Tibial artery (tissue), 4 donors: ENCODE data around the gene FILIP1.

ENCODE experiments used
- DNase-seq, 2 donors: peaks; one replicate each; pipeline ENCODE4 v3.0.0-alpha.2; 2019
- H3K27ac ChIP-seq, 2 donors: fragments of 200-600 bp; sonication (generic) in 1 of 2; 1 replicate in 1 of 2; 2 replicates in 1 of 2; pipeline ENCODE4 v1.5.1; 2018 to 2019; ENCODE audit warnings: mild to moderate bottlenecking in 1 of 2
- H3K27me3 ChIP-seq, 2 donors: fragments of 200-600 bp; sonication (generic) in 1 of 2; one replicate each; pipeline versions ENCODE4 v1.5.1 to v1.6.0; 2016 to 2019
- H3K36me3 ChIP-seq, 3 donors: fragments of 200-600 bp; sonication (generic) in 2 of 3; one replicate each; pipeline ENCODE4 v1.5.1; 2016 to 2019; ENCODE audit warnings: mild to moderate bottlenecking in 2 of 3
- H3K4me1 ChIP-seq, 4 donors: fragments of 200-600 bp; sonication (generic) in 2 of 4; 1 replicate in 3 of 4; 2 replicates in 1 of 4; pipeline ENCODE4 v1.5.1; 2016 to 2019
- H3K4me3 ChIP-seq, 2 donors: fragments of 200-600 bp; sonication (generic) in 1 of 2; 1 replicate in 1 of 2; 2 replicates in 1 of 2; pipeline ENCODE4 v1.5.1; 2018 to 2019; ENCODE audit warnings: mild to moderate bottlenecking in 2 of 2
- H3K9me3 ChIP-seq, 3 donors: fragments of 200-600 bp; sonication (generic) in 1 of 3; one replicate each; pipeline ENCODE4 v1.5.1; 2016 to 2019
- intact Hi-C: fragments of 100-400 bp; cut with DNase I; formaldehyde crosslinking; loops from one replicate; pipeline ENCODE4 v1.15.0; 2023; ENCODE audit warnings: low total_unique reads
- TF ChIP-seq, protein P1 (sequence below), 2 experiments: fragments of 200-600 bp in 1 of 2; fragments of 450-650 bp in 1 of 2; IDR thresholded peaks; one replicate each; pipeline ENCODE4 v1.5.1; 2017 to 2019; ENCODE audit warnings: antibody characterized with exemption in 2 of 2, mild to moderate bottlenecking in 1 of 2, moderate library complexity in 1 of 2

Gene FILIP1

DNA sequence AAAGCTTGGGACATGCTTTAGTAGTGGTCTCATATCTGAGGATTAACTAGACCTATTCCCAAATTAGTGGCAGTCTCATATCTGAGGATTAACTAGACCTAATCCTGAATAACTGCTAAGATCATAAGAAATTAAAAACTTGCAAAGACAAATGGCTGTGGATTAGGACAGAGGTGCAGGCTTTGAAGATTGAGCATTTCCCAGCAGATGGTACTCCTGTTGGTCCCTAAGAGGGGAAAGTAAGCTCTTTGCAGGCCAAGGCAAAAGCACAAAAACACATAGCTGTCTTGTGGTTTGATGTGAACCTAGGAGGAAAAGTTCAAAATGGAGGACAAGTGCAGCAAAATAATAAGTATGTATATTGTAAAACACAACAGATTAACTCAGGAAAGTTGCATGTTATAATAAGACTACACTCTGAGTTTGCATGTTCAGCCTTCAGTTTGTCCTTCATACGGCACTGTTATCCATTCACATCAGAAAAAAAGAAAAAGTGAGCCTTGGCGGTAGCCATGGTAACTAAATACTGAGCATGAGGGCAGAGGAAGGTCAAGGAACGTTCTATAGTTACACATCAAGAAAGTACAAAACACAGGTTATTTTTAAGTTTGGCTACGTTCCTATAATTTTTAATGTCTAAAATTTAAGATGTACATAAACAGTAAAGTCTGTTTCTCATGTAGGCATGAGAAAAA lies 62.8 kb downstream of the FILIP1 start:
- DNase-seq: no peak
- Histone ChIP-seq H3K27ac (peak overlapping the region; percentile 74 to 78), H3K4me1 (peaks cover 0 to 56% (median 28%) of the 10 kb centered on the region in 4 donors), H3K27me3 (no peaks in the 10 kb centered on the region), H3K9me3 (no peaks in the 10 kb centered on the region), H3K36me3 (no peaks in the 10 kb centered on the region), H3K4me3 (no peak overlapping the region)
- TF ChIP-seq, protein P1, sequence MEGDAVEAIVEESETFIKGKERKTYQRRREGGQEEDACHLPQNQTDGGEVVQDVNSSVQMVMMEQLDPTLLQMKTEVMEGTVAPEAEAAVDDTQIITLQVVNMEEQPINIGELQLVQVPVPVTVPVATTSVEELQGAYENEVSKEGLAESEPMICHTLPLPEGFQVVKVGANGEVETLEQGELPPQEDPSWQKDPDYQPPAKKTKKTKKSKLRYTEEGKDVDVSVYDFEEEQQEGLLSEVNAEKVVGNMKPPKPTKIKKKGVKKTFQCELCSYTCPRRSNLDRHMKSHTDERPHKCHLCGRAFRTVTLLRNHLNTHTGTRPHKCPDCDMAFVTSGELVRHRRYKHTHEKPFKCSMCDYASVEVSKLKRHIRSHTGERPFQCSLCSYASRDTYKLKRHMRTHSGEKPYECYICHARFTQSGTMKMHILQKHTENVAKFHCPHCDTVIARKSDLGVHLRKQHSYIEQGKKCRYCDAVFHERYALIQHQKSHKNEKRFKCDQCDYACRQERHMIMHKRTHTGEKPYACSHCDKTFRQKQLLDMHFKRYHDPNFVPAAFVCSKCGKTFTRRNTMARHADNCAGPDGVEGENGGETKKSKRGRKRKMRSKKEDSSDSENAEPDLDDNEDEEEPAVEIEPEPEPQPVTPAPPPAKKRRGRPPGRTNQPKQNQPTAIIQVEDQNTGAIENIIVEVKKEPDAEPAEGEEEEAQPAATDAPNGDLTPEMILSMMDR (IDR thresholded peaks at IDR 0.05): no peak
- intact Hi-C loops: no loop called here

DNA sequence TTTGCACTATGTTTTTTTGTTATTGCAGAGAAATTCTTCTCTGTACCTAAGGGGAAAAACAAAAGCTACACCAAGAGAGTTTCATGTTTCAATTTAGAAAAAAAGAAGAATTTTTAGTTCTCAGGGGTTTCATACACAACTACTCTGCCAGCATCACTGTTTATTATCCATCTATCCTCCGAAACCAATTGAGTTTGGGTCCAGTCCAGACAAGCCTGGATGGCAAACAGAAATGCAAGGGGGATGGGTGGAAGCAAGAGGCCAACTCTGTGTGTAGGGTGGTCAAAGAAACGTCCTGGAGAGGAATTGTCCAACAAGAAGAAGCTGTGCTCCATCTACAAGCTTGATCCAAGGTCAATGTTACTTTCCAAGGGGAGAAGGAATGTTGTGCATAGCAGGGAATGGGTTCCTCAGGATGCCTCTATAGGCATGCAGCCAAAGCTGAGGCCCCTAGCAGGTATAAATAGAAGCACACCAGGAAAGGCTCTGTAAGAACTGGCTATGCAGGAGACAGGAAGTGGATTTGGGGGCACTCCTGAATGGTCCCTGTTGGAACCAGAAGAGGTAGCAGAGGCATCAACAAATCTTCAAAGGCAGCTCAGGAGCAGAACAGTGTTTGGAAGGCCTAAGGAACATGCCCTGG lies 64.4 kb downstream of the FILIP1 start:
- Histone ChIP-seq H3K36me3 (no peaks in the 10 kb centered on the region), H3K9me3 (no peaks in the 10 kb centered on the region), H3K4me3 (no peak overlapping the region), H3K27ac (peak overlapping the region; percentile 74 to 78), H3K4me1 (peaks cover 0 to 60% (median 28%) of the 10 kb centered on the region in 4 donors), H3K27me3 (no peaks in the 10 kb centered on the region)
- intact Hi-C loops: no loop called here
- no peak for DNase-seq
- TF ChIP-seq, protein P1 (IDR thresholded peaks at IDR 0.05): no peak

DNA sequence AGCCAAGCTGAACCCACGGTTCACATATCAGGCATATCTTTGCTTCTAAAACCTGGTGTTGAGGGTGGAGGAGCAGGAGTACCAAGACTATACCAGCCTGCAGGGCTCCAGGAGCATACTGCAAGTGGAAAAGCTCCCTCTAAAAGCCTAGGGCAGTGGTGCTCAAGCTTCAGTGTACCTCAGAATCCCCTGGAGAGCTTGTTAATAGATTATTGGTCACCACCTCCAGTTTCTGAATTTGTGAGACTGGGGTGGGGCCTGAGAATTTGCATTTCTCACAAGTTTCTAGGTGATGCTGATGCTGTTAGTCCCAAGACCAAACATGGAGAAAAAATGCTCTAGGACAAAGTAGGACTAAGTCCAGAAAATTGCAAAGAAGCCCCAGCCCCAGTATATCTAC lies 65.4 kb downstream of the FILIP1 start:
- Histone ChIP-seq H3K27me3 (no peaks in the 10 kb centered on the region), H3K9me3 (no peaks in the 10 kb centered on the region), H3K4me1 (peaks cover 0 to 60% (median 28%) of the 10 kb centered on the region in 4 donors), H3K36me3 (no peaks in the 10 kb centered on the region), H3K27ac (peak overlapping the region; percentile 74 to 78), H3K4me3 (no peak overlapping the region)
- intact Hi-C loops: no loop called here
- TF ChIP-seq, protein P1 (IDR thresholded peaks at IDR 0.05): no peak
- DNase-seq: no peak

- Histone ChIP-seq H3K27ac (peak overlapping the region; percentile 74 to 78), H3K4me1 (peaks cover 0 to 61% (median 30%) of the 10 kb centered on the region in 4 donors)
- intact Hi-C loops: no loop called here
Measured at GRCh38 chr6:75427329-75427728, 66.3 kb downstream of the FILIP1 start.

DNA sequence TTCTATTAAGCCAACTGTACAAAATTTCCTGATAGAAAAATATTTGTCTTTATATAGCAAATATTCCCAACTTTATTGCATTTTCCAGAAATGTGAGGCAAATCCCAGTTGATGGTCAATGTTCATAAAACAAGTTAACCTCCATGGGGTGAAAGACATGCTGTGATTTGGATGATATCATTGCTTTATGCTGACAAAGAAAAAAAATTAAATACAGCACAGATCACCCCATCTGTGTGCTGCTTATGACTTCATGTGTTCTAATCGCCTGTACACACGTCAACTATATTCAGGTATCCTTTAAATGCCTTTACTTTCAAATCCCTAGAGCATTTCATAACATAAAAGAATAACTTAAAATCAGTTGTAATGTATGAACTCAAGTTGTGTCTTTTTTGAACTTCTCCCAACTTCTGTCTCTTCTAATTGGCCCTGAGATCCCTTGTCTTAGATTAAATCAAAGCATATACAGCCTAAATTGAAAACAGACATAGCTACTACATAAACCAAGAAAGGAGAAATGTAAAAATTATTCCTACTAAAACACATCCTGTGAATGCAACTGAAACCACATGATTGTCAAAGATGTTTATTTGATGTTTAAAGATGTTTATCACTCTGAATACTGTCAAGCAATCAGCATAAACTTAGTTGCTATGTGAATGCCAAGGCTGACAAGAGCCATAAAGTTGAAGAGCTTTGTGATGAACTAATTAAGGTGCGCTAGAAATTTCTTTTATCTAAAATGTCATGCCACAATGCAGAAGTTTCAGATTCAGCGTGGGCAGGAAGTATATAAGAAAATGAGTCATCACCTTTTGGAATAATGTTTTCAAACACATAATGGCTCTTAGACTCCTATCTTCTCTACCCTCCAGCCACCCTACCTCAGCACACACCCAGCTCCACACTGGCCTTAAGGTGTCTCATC lies 68.7 kb downstream of the FILIP1 start:
- Histone ChIP-seq H3K27me3 (no peaks in the 10 kb centered on the region), H3K4me1 (peaks cover 0 to 60% (median 22%) of the 10 kb centered on the region in 4 donors), H3K27ac (no peak overlapping the region), H3K36me3 (no peaks in the 10 kb centered on the region), H3K9me3 (no peaks in the 10 kb centered on the region), H3K4me3 (no peak overlapping the region)
- intact Hi-C loops: no loop called here
- no peak for DNase-seq
- TF ChIP-seq, protein P1 (IDR thresholded peaks at IDR 0.05): no peak

More at GRCh38 chr6:75427329-75427728, 66.3 kb downstream of the FILIP1 start:
- no peaks in the 10 kb centered on the region for H3K9me3 ChIP-seq
- TF ChIP-seq, protein P1 (IDR thresholded peaks at IDR 0.05): no peak
- no peaks in the 10 kb centered on the region for H3K36me3 ChIP-seq
- no peak for DNase-seq
- no peaks in the 10 kb centered on the region for H3K27me3 ChIP-seq
- no peak overlapping the region for H3K4me3 ChIP-seq
